Lower lobe of right lung (tissue), 2 donors: ENCODE data around the gene KASH5. TPM values are rescaled to one million over a fixed set of nuclear protein-coding genes. Genes with fewer than 3 reads are reported as not detected.

Experiments used
- ATAC-seq, 2 donors: fragments of 200-7000 bp; cut with Tn5 transposase; one replicate each; pipeline ENCODE4 v1.9.1; 2020 to 2022; ENCODE audit warnings: mild to moderate bottlenecking in 2 of 2, moderate library complexity in 2 of 2
- DNase-seq: peaks from one replicate; pipeline ENCODE4 v3.0.0-alpha.2; 2020
- H3K27ac ChIP-seq: fragments of 200-600 bp; one replicate; pipeline ENCODE4 v1.8.0; 2022
- H3K27me3 ChIP-seq: fragments of 200-600 bp; one replicate; pipeline ENCODE4 v1.8.0; 2022; ENCODE audit warnings: low read depth
- H3K36me3 ChIP-seq: fragments of 200-600 bp; one replicate; pipeline ENCODE4 v1.8.0; 2022; ENCODE audit warnings: mild to moderate bottlenecking
- H3K4me1 ChIP-seq: fragments of 200-600 bp; one replicate; pipeline ENCODE4 v1.8.0; 2022
- H3K4me3 ChIP-seq: fragments of 200-600 bp; one replicate; pipeline ENCODE4 v1.8.0; 2022; ENCODE audit warnings: mild to moderate bottlenecking
- H3K9me3 ChIP-seq: fragments of 200-600 bp; one replicate; pipeline ENCODE4 v1.8.0; 2022
- CTCF ChIP-seq: fragments of 200-600 bp; IDR thresholded peaks from one replicate; pipeline ENCODE4 v1.8.0; 2022; ENCODE audit warnings: antibody characterized with exemption, mild to moderate bottlenecking
- intact Hi-C: fragments of 100-400 bp; cut with DNase I; formaldehyde crosslinking; loops from one replicate; pipeline ENCODE4 v1.11.0; 2022
- total RNA-seq: library from RNA; stranded (reverse); fragmentation: NEBNext Ultra II Directional; extraction: Animal tissue kit (Norgen Biotek cat#: 25700); gene quantifications from one replicate; pipeline ENCODE4 v1.2.1, GENCODE V29; 2021
- donor health status: DM: no; HTN: yes; CAD: no; lungs with severe emphysema.

Gene KASH5
- total RNA-seq, 1 donor from 2014 or later: 3.1 TPM

DNA sequence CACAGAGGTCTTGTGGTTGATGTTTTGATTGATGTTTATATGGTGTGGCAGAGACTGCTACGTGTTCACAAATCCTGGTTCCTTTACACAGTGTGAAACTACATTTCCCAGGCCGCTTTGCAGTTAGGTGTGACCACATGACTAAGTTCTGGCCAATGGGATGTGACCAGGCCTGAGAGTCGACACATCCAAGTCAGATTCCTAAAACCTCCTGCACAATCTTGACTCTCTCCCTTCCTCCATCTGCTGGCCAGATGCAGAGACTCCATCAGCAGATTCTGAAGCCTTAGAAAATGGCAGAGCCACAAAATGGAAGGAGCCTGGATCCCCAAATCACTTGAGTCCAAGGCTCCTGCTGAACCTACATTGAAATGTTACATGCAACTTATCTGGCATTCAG is 40.2 kb upstream of the KASH5 start:
- ATAC-seq (peak; percentile 56 to 61), DNase-seq (no peak)
- Histone ChIP-seq H3K36me3 (peaks cover 100% of the 10 kb centered on the region), H3K4me3 (no peak overlapping the region), H3K27ac (no peak overlapping the region), H3K4me1 (no peaks in the 10 kb centered on the region), H3K9me3 (no peaks in the 10 kb centered on the region), H3K27me3 (no peaks in the 10 kb centered on the region)
- TF ChIP-seq CTCF: no peak
- intact Hi-C loops: no loop called here

DNA sequence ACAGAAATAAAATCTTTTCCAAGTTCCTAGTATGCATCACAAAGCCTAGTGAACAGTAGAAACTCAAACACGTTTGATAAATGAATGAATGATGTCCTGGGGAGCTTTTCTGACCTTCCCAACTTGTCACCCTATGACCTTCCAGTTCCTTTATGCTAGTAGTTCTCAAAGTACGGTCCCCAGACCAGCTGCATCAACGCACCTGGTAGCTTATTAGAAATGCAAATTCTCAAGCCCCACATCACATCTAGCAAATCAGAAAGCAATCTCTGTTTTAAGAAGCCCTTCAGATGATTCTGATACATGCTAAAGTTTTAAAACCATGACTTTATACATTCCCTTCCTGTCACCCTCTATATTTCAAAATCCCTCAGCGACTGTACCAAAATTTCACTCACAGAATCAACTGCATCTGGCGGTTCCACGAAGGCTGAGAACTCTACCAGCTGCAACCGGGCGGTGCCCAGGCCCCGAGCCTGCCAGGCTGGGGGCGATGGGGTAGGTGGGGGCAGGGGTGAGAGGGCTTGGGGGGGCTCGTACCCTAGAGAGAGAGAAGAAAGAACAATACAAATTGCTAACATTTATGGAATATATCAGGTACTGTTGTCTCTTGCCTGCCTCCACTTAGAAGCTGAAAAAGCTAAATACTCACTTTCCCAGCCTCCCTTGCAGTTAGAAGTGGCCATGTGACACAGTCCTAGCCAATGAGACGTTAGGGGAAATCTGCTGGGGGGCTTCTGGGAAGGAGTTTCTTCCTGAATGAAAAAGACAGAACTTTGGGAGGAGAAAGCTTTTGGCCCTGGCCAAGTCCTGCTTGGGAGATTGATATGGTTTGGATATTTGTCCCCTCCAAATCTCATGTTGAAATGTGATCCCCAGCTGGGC is 39.5 kb upstream of the KASH5 start:
- no peak for DNase-seq

GRCh38 chr19:49349567-49349966 is 38.5 kb upstream of the KASH5 start:
- H3K27me3 ChIP-seq: no peaks in the 10 kb centered on the region
- TF ChIP-seq CTCF: no peak
- no peak overlapping the region for H3K27ac ChIP-seq
- intact Hi-C loops: no loop called here
- no peaks in the 10 kb centered on the region for H3K4me1 ChIP-seq
- no peaks in the 10 kb centered on the region for H3K9me3 ChIP-seq
- DNase-seq (no peak), ATAC-seq (no peak)
- peaks cover 98% of the 10 kb centered on the region for H3K36me3 ChIP-seq
- H3K4me3 ChIP-seq: no peak overlapping the region

More for the DNA sequence above, 39.5 kb upstream of the KASH5 start:
- no peak for TF ChIP-seq CTCF
- Histone ChIP-seq H3K4me3 (no peak overlapping the region), H3K27me3 (no peaks in the 10 kb centered on the region), H3K36me3 (peaks cover 98% of the 10 kb centered on the region), H3K4me1 (no peaks in the 10 kb centered on the region), H3K27ac (no peak overlapping the region), H3K9me3 (no peaks in the 10 kb centered on the region)
- ATAC-seq: no peak
- intact Hi-C loops: no loop called here

- H3K27me3 ChIP-seq: no peaks in the 10 kb centered on the region
- H3K27ac ChIP-seq: peak overlapping the region; percentile 31
- peak; percentile 27 to 42 for ATAC-seq
- H3K4me1 ChIP-seq: peaks cover 14% of the 10 kb centered on the region
- no peaks in the 10 kb centered on the region for H3K9me3 ChIP-seq
- H3K4me3 ChIP-seq: no peak overlapping the region
- intact Hi-C loops: no loop called here
- no peak for TF ChIP-seq CTCF
- DNase-seq: peak; percentile 61
- H3K36me3 ChIP-seq: peaks cover 72% of the 10 kb centered on the region
Measured at GRCh38 chr19:49355909-49356353, 32.1 kb upstream of the KASH5 start.

DNA sequence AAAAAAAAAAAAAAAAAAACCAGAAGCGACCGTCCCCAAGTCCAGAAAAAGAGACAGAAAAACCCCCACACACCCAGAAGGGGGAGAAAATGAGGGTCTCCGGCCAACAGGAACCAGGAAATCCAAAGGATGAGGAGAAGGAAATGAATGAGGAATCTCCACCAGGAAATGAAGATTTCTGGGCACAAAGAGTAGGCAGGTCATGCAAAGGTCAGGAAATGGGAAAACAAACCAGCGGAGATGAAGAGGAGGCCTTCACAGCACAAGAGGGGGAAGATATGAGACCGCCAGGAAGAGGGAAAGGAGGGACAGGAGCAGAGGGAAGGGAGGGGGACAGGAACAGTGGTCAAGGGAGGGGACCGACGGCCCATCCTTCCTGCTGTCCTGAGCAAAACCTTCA is 31.7 kb upstream of the KASH5 start:
- H3K9me3 ChIP-seq: no peaks in the 10 kb centered on the region
- ATAC-seq (no peak), DNase-seq (no peak)
- no peaks in the 10 kb centered on the region for H3K27me3 ChIP-seq
- peak overlapping the region; percentile 31 for H3K27ac ChIP-seq
- no peak for TF ChIP-seq CTCF
- intact Hi-C loops: no loop called here
- H3K36me3 ChIP-seq: peaks cover 68% of the 10 kb centered on the region
- H3K4me1 ChIP-seq: peaks cover 14% of the 10 kb centered on the region
- no peak overlapping the region for H3K4me3 ChIP-seq
